ENCODE data around the gene AKAP7.

AKAP7 gene

GRCh38 chr6:131262060-131262459, 126.8 kb downstream of the AKAP7 start:
- TF ChIP-seq ZFX (IDR thresholded peaks at IDR 0.05; ENCODE audit: borderline replicate concordance) (no peak), CTCF (IDR thresholded peaks at IDR 0.05) (0 out of 2 replicates have a peak, but pooled peaks have one; percentile 15)
- H3K27ac ChIP-seq: no peak overlapping the region

DNA sequence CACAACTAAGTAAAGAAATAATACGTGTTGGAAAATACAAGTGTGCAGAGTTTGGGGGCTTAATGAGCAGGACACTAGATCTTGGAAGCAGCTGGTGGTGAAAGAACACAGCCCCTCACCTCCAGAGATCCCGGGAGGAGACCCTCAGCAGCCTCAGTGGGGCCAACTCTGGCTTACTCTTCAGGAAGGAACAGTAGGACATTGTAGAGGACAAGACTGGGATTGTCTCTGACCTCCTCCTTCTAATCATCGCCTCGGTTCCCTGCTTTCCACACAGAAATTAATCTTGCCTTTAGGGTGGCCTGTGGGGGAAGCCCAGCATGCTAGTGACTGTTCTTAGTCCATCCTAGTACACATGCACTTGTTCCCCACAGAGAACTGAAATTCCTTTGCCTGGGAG, 130.7 kb downstream of the AKAP7 start:
- TF ChIP-seq ZFX (IDR thresholded peaks at IDR 0.05; ENCODE audit: borderline replicate concordance) (no peak), CTCF (IDR thresholded peaks at IDR 0.05) (no peak)
- no peak overlapping the region for H3K27ac ChIP-seq

DNA sequence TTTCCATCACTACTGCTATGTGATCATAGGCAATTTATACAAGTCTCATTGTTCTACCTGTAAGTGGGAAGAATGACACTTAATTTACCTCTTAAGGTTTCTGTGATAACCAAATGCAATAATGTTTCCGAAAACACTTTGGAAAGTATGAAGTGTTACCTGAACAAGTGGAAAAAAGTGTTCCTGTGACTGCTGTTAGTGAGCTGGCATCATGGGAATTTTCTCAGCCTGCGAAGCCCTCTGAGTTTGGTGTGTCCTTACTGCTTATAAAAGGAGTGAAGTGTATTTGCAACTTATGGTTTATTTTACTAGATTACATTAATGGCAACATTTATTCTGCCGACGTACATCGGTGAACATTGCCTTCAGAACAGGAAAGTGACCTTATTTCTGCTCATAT, 133.0 kb downstream of the AKAP7 start:
- TF ChIP-seq CTCF (IDR thresholded peaks at IDR 0.05) (no peak), ZFX (IDR thresholded peaks at IDR 0.05; ENCODE audit: borderline replicate concordance) (no peak)
- H3K27ac ChIP-seq: no peak overlapping the region

DNA sequence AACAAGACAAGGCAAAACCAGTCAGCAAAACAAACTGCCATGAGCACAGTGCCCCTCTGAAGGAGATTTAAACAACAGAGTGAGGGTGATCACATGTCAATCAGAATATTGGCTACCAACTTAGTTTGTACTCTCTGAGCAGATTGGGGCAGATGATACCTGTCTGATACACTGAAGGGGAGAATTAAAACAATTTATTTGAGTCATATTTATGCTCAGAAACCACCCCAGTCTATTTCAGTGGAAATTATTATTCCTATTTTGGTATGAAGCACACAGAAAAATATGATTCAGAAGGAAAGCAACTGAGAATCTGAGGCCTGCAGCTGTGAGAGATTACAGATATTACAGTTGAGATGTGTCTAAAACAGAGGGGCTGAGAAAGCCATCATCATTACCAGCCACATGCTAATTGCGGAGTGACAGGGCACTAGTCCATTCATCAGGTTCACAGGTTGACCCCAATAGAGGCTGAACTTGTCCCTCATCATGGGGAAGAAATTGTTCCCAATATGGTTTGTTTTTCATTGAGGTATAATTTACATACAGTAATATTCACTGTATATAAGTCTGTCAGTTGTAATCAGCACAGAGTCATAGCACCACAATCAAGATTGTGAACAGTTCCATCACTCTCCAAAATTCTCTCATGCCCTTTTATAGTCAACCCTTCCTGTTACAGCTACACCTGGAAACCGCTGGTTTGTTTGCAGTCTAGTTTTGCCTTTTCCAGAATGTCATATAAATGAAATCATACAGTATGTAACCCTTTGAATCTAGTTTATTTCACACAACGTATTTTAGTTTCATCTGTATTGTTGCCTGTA, 134.5 kb downstream of the AKAP7 start:
- TF ChIP-seq CTCF (IDR thresholded peaks at IDR 0.05) (no peak), ZFX (IDR thresholded peaks at IDR 0.05; ENCODE audit: borderline replicate concordance) (no peak)
- no peak overlapping the region for H3K27ac ChIP-seq

DNA sequence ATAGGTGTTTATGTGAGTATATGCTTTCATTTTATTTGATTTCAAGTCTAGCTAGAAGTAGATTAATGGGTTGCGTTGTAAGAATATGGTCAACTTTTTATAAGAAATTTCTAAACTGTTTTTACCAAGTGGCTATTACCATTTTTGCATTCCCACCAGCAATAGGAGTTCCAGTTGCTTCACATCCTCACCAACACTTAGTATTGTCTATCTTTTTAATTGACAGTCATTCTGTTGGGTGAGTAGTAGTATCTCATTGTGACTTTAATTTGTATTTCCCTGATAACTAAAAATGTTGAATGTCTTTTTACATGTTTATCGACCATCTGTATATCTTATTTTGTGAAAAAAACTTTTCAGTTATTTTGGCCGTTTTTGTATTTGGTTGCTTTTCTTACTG, 135.3 kb downstream of the AKAP7 start:
- no peak overlapping the region for H3K27ac ChIP-seq
- TF ChIP-seq CTCF (IDR thresholded peaks at IDR 0.05) (no peak), ZFX (IDR thresholded peaks at IDR 0.05; ENCODE audit: borderline replicate concordance) (no peak)

GRCh38 chr6:131275273-131275672, 140.0 kb downstream of the AKAP7 start:
- TF ChIP-seq CTCF (IDR thresholded peaks at IDR 0.05): no peak
- TF ChIP-seq ZFX (IDR thresholded peaks at IDR 0.05; ENCODE audit: borderline replicate concordance): no peak

DNA sequence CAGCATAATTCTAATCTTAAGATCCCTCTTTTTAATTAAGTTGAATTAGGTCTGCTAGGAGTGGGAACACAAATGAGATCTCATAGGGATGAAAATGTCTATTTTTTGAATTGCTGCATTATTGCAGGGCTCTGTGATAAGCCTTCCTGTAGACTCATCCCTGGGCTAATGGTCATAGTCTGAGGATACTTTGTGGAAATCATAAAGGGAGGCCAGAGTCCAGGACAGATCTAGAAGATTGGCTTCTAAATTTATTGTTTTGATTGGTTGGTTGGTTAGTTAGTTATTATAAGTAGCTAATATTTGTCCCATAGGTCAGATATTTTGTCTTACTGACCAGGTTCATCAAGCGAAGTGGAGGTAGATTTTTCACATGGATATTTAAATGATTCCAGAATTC, 142.3 kb downstream of the AKAP7 start:
- TF ChIP-seq ZFX (IDR thresholded peaks at IDR 0.05; ENCODE audit: borderline replicate concordance) (no peak), CTCF (IDR thresholded peaks at IDR 0.05) (no peak)
- H3K27ac ChIP-seq: no peak overlapping the region

More at GRCh38 chr6:131275273-131275672, 140.0 kb downstream of the AKAP7 start:
- no peak overlapping the region for H3K27ac ChIP-seq

All from 22Rv1 (cell line).